Tibial nerve (tissue), 4 donors: ENCODE measurements around the gene PROSER2. TPM values are rescaled to one million over a fixed set of nuclear protein-coding genes. Genes with fewer than 3 reads are reported as not detected.

Experiments used
- DNase-seq, 2 donors: peaks; one replicate each; pipeline ENCODE4 v3.0.0-alpha.2; 2019; ENCODE audit warnings: low spot score in 2 of 2
- H3K27ac ChIP-seq, 4 donors: fragments of 200-600 bp; sonication (generic) in 3 of 4; one replicate each; pipeline ENCODE4 v1.5.1; 2017 to 2019; ENCODE audit warnings: mild to moderate bottlenecking in 1 of 4
- H3K27me3 ChIP-seq, 2 donors: fragments of 200-600 bp; sonication (generic) in 1 of 2; one replicate each; pipeline versions ENCODE4 v1.5.1 to v1.6.0; 2017 to 2019
- H3K36me3 ChIP-seq, 3 donors: fragments of 200-600 bp; sonication (generic); one replicate each; pipeline ENCODE4 v1.5.1; 2018 to 2019
- H3K4me1 ChIP-seq, 4 donors: fragments of 200-600 bp; sonication (generic) in 3 of 4; one replicate each; pipeline ENCODE4 v1.5.1; 2017 to 2019
- H3K4me3 ChIP-seq, 4 donors: fragments of 200-600 bp; sonication (generic) in 3 of 4; one replicate each; pipeline ENCODE4 v1.5.1; 2017 to 2019; ENCODE audit warnings: mild to moderate bottlenecking in 1 of 4, moderate library complexity in 1 of 4
- H3K9me3 ChIP-seq, 4 donors: fragments of 200-600 bp; sonication (generic) in 3 of 4; one replicate each; pipeline ENCODE4 v1.5.1; 2017 to 2019
- EP300 ChIP-seq, 2 donors: sonication (generic); formaldehyde crosslinking; IDR thresholded peaks; one replicate each; pipeline ENCODE4 v1.6.1; 2017; ENCODE audit warnings: antibody characterized with exemption in 2 of 2, mild to moderate bottlenecking in 1 of 2
- POLR2A ChIP-seq, 2 donors: fragments of 450-650 bp; IDR thresholded peaks; one replicate each; pipeline ENCODE4 v1.6.1; 2017; ENCODE audit warnings: antibody characterized with exemption in 2 of 2, mild to moderate bottlenecking in 2 of 2, moderate library complexity in 2 of 2
- whole genome bisulfite sequencing, 2 donors: methylation state at CpG; one replicate each; pipeline ENCODE4 v1.1.5; 2018; 5-methylcytosine and 5-hydroxymethylcytosine counted together
- total RNA-seq, 4 donors: library from RNA; depleted of rRNA; stranded (reverse); fragments of >200 nt; gene quantifications; one replicate each; pipeline ENCODE4 v1.1.0, GENCODE V29; 2016
- TF ChIP-seq, protein P1 (sequence below), 5 experiments: fragments of 200-600 bp in 3 of 5; fragments of 450-650 bp in 2 of 5; sonication (generic) in 3 of 5; IDR thresholded peaks; one replicate each; pipeline ENCODE4 v1.5.1; 2016 to 2019; ENCODE audit warnings: antibody characterized with exemption in 5 of 5, mild to moderate bottlenecking in 3 of 5, moderate library complexity in 2 of 5

PROSER2 gene
- total RNA-seq, 4 donors from 2014 or later, result 71.1 to 98.4 (median 75.6) TPM

DNA sequence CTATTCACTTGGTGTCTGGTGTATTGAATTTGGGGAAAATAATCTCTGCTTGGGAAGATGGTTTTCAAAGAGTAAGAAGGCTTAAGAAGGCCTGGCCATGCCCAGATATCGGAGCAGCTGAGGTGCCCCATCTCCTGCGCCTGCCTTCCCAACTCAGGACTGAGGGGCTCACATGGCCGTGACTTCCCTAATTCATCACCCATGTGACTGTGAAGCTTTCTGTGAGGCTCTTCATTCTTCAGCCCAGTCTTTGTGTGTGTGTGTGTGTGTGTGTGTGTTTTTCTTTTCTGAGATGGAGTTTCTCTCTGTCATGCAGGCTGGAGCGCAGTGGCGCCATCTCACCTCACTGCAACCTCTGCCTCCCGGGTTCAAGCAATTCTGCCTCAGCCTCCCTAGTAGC is 53.2 kb downstream of the PROSER2 start:
- 87 to 92% methylated on average over 6 of the region's 6 CpGs for WGBS, 2 donors

DNA sequence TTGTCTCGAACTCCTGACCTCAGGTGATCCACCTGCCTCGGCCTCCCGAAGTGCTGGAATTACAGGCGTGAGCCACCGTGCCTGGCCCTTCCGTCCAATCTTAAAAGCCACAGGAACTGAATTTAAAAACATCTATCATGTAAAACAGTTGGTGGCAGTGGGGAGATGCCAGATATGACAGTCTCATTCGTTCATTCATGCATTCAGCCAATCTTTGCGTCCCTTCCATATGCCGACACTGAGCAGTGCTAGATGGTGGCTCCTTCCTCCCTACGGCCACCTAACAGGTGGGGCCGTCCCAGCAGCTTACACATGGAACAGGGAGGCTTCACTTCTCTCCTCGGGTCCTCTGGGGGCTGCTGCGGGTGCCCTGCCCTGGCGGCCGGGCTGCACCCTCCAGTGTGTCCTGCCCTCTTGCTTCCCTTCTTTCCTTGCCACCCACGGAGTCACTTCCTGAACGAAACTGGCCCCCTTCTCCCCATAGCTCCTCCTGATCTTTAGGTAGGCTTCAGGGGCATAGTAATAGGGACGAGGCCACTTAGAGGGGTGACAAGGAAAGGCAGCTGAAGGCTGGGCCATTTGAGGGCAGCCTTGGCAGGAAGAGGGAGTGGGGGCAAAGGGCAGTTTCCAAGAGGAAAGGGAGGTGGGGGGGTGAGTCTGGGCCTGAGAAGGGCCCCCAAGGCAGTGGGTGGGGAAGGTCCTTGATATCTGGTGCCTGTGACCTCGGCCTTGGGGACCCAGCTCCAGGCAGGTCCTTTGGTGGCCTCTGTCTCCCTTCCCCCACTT is 53.8 kb downstream of the PROSER2 start:
- TF ChIP-seq EP300 (IDR thresholded peaks at IDR 0.05), result no peak
- TF ChIP-seq, protein P1, sequence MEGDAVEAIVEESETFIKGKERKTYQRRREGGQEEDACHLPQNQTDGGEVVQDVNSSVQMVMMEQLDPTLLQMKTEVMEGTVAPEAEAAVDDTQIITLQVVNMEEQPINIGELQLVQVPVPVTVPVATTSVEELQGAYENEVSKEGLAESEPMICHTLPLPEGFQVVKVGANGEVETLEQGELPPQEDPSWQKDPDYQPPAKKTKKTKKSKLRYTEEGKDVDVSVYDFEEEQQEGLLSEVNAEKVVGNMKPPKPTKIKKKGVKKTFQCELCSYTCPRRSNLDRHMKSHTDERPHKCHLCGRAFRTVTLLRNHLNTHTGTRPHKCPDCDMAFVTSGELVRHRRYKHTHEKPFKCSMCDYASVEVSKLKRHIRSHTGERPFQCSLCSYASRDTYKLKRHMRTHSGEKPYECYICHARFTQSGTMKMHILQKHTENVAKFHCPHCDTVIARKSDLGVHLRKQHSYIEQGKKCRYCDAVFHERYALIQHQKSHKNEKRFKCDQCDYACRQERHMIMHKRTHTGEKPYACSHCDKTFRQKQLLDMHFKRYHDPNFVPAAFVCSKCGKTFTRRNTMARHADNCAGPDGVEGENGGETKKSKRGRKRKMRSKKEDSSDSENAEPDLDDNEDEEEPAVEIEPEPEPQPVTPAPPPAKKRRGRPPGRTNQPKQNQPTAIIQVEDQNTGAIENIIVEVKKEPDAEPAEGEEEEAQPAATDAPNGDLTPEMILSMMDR (IDR thresholded peaks at IDR 0.05), result no peak
- no peak for TF ChIP-seq POLR2A (IDR thresholded peaks at IDR 0.05)
- no peak for DNase-seq
- no peaks in the 10 kb centered on the region for H3K27me3 ChIP-seq
- peaks cover 0 to 44% (median 23%) of the 10 kb centered on the region in 4 donors for H3K4me1 ChIP-seq
- no peaks in the 10 kb centered on the region for H3K9me3 ChIP-seq
- 92 to 95% methylated on average over 19 of the region's 19 CpGs for WGBS, 2 donors
- peak overlapping the region in 2 of 4 donors; percentile 42 to 83 for H3K27ac ChIP-seq
- no peaks in the 10 kb centered on the region for H3K36me3 ChIP-seq
- H3K4me3 ChIP-seq, result no peak overlapping the region

More for the DNA sequence above, 53.2 kb downstream of the PROSER2 start:
- DNase-seq, result no peak
- Histone ChIP-seq H3K4me3 (no peak overlapping the region), H3K4me1 (peaks cover 0 to 38% (median 23%) of the 10 kb centered on the region in 4 donors), H3K27me3 (no peaks in the 10 kb centered on the region), H3K27ac (peak overlapping the region in 3 of 4 donors; percentile 24 to 83 (median 73)), H3K9me3 (no peaks in the 10 kb centered on the region), H3K36me3 (no peaks in the 10 kb centered on the region)
- TF ChIP-seq POLR2A (IDR thresholded peaks at IDR 0.05), result no peak
- TF ChIP-seq, protein P1 (IDR thresholded peaks at IDR 0.05), result no peak
- TF ChIP-seq EP300 (IDR thresholded peaks at IDR 0.05), result no peak

DNA sequence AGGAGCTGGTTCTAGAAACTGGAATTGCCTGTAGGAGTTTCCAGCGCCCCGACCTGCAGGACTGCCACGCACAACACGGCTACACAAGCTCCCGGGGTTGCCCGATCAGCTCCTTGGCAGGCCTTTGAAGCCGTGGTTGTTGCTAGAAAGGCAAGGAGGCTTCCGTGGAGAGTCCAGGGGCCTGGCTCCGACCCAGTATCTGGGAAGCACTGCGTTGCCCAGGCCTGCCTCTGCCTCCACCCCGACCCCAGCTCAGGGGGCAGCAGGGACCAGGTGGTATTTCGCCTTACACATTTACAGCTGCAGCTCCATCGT is 54.4 kb downstream of the PROSER2 start:
- TF ChIP-seq POLR2A (IDR thresholded peaks at IDR 0.05) (no peak), EP300 (IDR thresholded peaks at IDR 0.05) (no peak)
- TF ChIP-seq, protein P1 (IDR thresholded peaks at IDR 0.05), result no peak
- Histone ChIP-seq H3K27me3 (no peaks in the 10 kb centered on the region), H3K4me1 (peaks cover 0 to 49% (median 23%) of the 10 kb centered on the region in 4 donors), H3K4me3 (no peak overlapping the region), H3K27ac (peak overlapping the region in 2 of 4 donors; percentile 42 to 83), H3K9me3 (no peaks in the 10 kb centered on the region), H3K36me3 (no peaks in the 10 kb centered on the region)
- no peak for DNase-seq
- WGBS, 2 donors, result 80 to 87% methylated on average over 11 to 13 of the region's 13 CpGs

DNA sequence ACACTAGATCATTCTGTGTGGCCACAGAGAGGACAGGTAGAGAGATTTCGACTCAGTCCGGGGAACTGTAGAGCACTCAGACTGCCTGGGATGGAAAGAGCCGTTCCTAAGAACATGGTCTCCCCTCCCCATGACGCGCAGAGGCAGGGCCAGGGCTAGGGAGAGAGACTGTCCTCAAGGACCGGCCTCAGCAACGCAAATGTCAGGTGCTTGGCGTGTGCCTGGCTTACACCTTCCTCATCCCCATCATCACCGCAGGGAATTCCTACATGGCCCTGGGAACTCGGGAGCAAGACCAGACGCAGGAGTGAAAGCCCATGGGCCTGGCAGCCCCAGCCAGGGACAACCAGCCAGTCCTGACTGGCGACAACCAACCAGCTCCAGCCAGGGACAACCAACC is 55.6 kb downstream of the PROSER2 start:
- no peaks in the 10 kb centered on the region for H3K36me3 ChIP-seq
- H3K27me3 ChIP-seq, result no peaks in the 10 kb centered on the region
- H3K4me1 ChIP-seq, result peaks cover 0 to 50% (median 23%) of the 10 kb centered on the region in 4 donors
- H3K27ac ChIP-seq, result peak overlapping the region in 1 of 4 donors; percentile 52
- TF ChIP-seq, protein P1 (IDR thresholded peaks at IDR 0.05), result no peak
- TF ChIP-seq POLR2A (IDR thresholded peaks at IDR 0.05), result no peak
- TF ChIP-seq EP300 (IDR thresholded peaks at IDR 0.05), result no peak
- no peaks in the 10 kb centered on the region for H3K9me3 ChIP-seq
- WGBS, 2 donors, result 90 to 98% methylated on average over 11 to 12 of the region's 12 CpGs
- H3K4me3 ChIP-seq, result no peak overlapping the region
- no peak for DNase-seq

DNA sequence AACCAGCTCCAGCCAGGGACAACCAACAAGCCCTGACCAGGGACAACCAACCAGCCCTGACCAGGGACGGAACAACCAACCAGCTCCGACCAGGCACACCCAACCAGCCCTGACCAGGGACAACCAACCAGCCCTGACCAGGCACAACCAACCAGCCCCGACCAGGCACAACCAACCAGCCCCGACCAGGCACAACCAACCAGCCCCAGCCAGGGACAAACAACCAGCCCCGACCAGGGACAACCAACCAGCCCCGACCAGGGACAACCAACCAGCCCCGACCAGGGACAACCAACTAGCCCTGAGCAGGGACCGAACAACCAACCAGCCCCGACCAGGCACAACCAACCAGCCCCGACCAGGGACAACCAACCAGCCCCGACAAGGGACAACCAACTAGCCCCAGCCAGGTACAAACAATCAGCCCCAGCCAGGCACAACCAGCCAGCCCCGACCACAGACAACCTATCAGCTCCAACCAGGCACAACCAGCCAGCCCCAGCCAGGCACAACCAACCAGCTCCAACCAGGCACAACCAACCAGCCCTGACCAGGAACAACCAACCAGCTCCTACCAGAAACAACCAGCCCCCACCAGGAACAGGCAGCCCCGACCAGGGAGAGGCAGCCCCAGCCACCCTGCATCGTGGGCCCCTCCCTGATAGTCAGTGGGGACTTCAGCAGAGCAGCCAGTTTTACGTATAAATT is 56.4 kb downstream of the PROSER2 start:
- H3K36me3 ChIP-seq, result no peaks in the 10 kb centered on the region
- no peaks in the 10 kb centered on the region for H3K9me3 ChIP-seq
- WGBS, 2 donors, result 82 to 88% methylated on average over 13 to 15 of the region's 15 CpGs
- TF ChIP-seq, protein P1 (IDR thresholded peaks at IDR 0.05), result no peak
- no peak for TF ChIP-seq POLR2A (IDR thresholded peaks at IDR 0.05)
- DNase-seq, result no peak
- no peaks in the 10 kb centered on the region for H3K27me3 ChIP-seq
- H3K4me3 ChIP-seq, result no peak overlapping the region
- peak overlapping the region in 2 of 4 donors; percentile 8 to 13 for H3K27ac ChIP-seq
- H3K4me1 ChIP-seq, result peaks cover 0 to 43% (median 18%) of the 10 kb centered on the region in 4 donors
